Measurements from ENCODE around the gene CDCP2.
A peak's percentile ranks its signal among the peaks of the same experiment; 100 is the strongest.

CDCP2 gene

DNA sequence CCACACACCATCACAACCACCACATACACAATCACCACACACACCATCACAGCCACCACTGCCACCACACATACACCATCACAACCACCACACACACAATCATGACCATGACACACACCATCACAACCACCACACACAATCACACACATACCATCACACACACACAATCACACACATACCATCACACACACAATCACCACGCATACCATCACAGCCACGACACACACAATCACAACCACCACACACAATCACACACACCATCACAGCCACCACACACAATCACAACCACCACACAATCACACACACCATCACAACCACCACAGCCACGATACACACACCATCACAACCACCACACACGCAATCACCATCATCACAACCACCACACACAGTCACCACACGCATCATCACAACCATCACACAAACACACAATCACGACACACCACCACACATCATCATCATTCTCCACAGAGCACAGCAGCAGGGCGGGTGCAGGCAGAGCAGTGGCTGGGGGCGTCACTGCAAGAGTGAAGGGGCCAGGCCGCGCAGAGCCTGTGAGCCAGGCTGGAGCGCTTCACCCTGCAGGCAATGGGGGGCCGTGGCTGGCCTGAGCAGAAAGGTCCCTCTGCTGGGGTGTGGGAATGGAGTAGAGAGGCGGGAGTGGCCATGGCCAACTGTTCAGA, 32.6 kb downstream of the CDCP2 start:
- TF ChIP-seq ZFP3 (CRISPR knock-in tag; IDR thresholded peaks at IDR 0.05) = no peak
- no peak for TF ChIP-seq ZNF565 (CRISPR knock-in tag; conservative IDR thresholded peaks at IDR 0.05; ENCODE audit: low read depth)
- TF ChIP-seq, protein P1, sequence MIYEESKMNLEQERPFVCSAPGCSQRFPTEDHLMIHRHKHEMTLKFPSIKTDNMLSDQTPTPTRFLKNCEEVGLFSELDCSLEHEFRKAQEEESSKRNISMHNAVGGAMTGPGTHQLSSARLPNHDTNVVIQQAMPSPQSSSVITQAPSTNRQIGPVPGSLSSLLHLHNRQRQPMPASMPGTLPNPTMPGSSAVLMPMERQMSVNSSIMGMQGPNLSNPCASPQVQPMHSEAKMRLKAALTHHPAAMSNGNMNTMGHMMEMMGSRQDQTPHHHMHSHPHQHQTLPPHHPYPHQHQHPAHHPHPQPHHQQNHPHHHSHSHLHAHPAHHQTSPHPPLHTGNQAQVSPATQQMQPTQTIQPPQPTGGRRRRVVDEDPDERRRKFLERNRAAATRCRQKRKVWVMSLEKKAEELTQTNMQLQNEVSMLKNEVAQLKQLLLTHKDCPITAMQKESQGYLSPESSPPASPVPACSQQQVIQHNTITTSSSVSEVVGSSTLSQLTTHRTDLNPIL (CRISPR knock-in tag; IDR thresholded peaks at IDR 0.05; ENCODE audit: low read depth) = no peak
- TF ChIP-seq ARNTL (CRISPR knock-in tag; IDR thresholded peaks at IDR 0.05; ENCODE audit: borderline replicate concordance, low read depth) = no peak
- TF ChIP-seq, protein P2, sequence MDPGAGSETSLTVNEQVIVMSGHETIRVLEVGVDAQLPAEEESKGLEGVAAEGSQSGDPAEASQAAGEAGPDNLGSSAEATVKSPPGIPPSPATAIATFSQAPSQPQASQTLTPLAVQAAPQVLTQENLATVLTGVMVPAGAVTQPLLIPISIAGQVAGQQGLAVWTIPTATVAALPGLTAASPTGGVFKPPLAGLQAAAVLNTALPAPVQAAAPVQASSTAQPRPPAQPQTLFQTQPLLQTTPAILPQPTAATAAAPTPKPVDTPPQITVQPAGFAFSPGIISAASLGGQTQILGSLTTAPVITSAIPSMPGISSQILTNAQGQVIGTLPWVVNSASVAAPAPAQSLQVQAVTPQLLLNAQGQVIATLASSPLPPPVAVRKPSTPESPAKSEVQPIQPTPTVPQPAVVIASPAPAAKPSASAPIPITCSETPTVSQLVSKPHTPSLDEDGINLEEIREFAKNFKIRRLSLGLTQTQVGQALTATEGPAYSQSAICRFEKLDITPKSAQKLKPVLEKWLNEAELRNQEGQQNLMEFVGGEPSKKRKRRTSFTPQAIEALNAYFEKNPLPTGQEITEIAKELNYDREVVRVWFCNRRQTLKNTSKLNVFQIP (CRISPR knock-in tag; IDR thresholded peaks at IDR 0.05; ENCODE audit: borderline replicate concordance, low read depth) = no peak
- no peak for TF ChIP-seq GLIS3 (CRISPR knock-in tag; IDR thresholded peaks at IDR 0.05)
- TF ChIP-seq TCF4 (CRISPR knock-in tag; IDR thresholded peaks at IDR 0.05; ENCODE audit: borderline replicate concordance) = no peak
- no peak for TF ChIP-seq OSR1 (CRISPR knock-in tag; IDR thresholded peaks at IDR 0.05)
- TF ChIP-seq ISL1 (CRISPR knock-in tag; IDR thresholded peaks at IDR 0.05) = no peak
- TF ChIP-seq, protein P3, sequence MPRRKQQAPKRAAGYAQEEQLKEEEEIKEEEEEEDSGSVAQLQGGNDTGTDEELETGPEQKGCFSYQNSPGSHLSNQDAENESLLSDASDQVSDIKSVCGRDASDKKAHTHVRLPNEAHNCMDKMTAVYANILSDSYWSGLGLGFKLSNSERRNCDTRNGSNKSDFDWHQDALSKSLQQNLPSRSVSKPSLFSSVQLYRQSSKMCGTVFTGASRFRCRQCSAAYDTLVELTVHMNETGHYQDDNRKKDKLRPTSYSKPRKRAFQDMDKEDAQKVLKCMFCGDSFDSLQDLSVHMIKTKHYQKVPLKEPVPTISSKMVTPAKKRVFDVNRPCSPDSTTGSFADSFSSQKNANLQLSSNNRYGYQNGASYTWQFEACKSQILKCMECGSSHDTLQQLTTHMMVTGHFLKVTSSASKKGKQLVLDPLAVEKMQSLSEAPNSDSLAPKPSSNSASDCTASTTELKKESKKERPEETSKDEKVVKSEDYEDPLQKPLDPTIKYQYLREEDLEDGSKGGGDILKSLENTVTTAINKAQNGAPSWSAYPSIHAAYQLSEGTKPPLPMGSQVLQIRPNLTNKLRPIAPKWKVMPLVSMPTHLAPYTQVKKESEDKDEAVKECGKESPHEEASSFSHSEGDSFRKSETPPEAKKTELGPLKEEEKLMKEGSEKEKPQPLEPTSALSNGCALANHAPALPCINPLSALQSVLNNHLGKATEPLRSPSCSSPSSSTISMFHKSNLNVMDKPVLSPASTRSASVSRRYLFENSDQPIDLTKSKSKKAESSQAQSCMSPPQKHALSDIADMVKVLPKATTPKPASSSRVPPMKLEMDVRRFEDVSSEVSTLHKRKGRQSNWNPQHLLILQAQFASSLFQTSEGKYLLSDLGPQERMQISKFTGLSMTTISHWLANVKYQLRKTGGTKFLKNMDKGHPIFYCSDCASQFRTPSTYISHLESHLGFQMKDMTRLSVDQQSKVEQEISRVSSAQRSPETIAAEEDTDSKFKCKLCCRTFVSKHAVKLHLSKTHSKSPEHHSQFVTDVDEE (CRISPR knock-in tag; IDR thresholded peaks at IDR 0.05) = no peak
- TF ChIP-seq BACH2 (CRISPR knock-in tag; IDR thresholded peaks at IDR 0.05; ENCODE audit: borderline replicate concordance) = no peak
- TF ChIP-seq SNAI2 (CRISPR knock-in tag; IDR thresholded peaks at IDR 0.05) = no peak
- TF ChIP-seq PPARA (CRISPR knock-in tag; IDR thresholded peaks at IDR 0.05; ENCODE audit: borderline replicate concordance) = no peak
- no peak for TF ChIP-seq ZNF70 (CRISPR knock-in tag; IDR thresholded peaks at IDR 0.05)
- TF ChIP-seq ESRRG (CRISPR knock-in tag; IDR thresholded peaks at IDR 0.05) = no peak
- TF ChIP-seq, protein P4, sequence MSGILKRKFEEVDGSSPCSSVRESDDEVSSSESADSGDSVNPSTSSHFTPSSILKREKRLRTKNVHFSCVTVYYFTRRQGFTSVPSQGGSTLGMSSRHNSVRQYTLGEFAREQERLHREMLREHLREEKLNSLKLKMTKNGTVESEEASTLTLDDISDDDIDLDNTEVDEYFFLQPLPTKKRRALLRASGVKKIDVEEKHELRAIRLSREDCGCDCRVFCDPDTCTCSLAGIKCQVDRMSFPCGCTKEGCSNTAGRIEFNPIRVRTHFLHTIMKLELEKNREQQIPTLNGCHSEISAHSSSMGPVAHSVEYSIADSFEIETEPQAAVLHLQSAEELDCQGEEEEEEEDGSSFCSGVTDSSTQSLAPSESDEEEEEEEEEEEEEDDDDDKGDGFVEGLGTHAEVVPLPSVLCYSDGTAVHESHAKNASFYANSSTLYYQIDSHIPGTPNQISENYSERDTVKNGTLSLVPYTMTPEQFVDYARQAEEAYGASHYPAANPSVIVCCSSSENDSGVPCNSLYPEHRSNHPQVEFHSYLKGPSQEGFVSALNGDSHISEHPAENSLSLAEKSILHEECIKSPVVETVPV (CRISPR knock-in tag; IDR thresholded peaks at IDR 0.05) = no peak
- TF ChIP-seq TOX (CRISPR knock-in tag; IDR thresholded peaks at IDR 0.05; ENCODE audit: borderline replicate concordance) = no peak
- no peak for TF ChIP-seq ZFP30 (CRISPR knock-in tag; IDR thresholded peaks at IDR 0.05)
- no peak for TF ChIP-seq ZNF8 (CRISPR knock-in tag; IDR thresholded peaks at IDR 0.05)
- TF ChIP-seq ZC3H10 (CRISPR knock-in tag; IDR thresholded peaks at IDR 0.05) = no peak
- no peak for ATAC-seq

DNA sequence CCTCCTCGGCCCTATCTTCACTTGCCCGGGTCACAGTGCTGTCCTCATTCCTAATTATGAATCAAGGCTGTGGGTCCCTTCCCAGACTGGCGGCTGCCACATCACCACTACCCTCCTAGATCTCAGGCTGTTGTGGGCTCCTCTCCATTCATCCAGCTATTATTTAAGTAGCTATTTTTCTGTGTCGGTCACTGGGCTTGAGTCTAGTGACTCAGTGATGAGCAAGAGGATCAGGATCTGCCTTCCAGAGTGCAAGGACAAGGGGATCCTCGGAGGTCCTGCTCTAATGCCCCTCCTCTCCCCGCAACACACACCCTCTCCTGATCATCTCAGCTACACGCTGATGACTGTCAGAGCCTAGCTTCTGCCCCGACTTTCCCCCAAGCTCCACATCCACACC, 34.1 kb downstream of the CDCP2 start:
- peak; percentile 46; the same call in 2 of the 3 replicates for ATAC-seq

More for the DNA sequence above, 34.1 kb downstream of the CDCP2 start:
- TF ChIP-seq GLIS3 (CRISPR knock-in tag; IDR thresholded peaks at IDR 0.05) = no peak
- TF ChIP-seq ARNTL (CRISPR knock-in tag; IDR thresholded peaks at IDR 0.05; ENCODE audit: borderline replicate concordance, low read depth) = no peak
- no peak for TF ChIP-seq PPARA (CRISPR knock-in tag; IDR thresholded peaks at IDR 0.05; ENCODE audit: borderline replicate concordance)
- no peak for TF ChIP-seq RARB (CRISPR knock-in tag; IDR thresholded peaks at IDR 0.05)
- TF ChIP-seq ZC3H10 (CRISPR knock-in tag; IDR thresholded peaks at IDR 0.05) = no peak
- TF ChIP-seq, protein P2 (CRISPR knock-in tag; IDR thresholded peaks at IDR 0.05; ENCODE audit: borderline replicate concordance, low read depth) = no peak
- no peak for TF ChIP-seq TOX (CRISPR knock-in tag; IDR thresholded peaks at IDR 0.05; ENCODE audit: borderline replicate concordance)
- no peak for TF ChIP-seq ESRRG (CRISPR knock-in tag; IDR thresholded peaks at IDR 0.05)
- no peak for TF ChIP-seq ZNF8 (CRISPR knock-in tag; IDR thresholded peaks at IDR 0.05)
- no peak for TF ChIP-seq CSDC2 (CRISPR knock-in tag; IDR thresholded peaks at IDR 0.05)
- TF ChIP-seq, protein P3 (CRISPR knock-in tag; IDR thresholded peaks at IDR 0.05) = no peak
- TF ChIP-seq TCF4 (CRISPR knock-in tag; IDR thresholded peaks at IDR 0.05; ENCODE audit: borderline replicate concordance) = no peak
- TF ChIP-seq SNAI2 (CRISPR knock-in tag; IDR thresholded peaks at IDR 0.05) = no peak
- TF ChIP-seq ZNF565 (CRISPR knock-in tag; conservative IDR thresholded peaks at IDR 0.05; ENCODE audit: low read depth) = no peak
- TF ChIP-seq ZFP3 (CRISPR knock-in tag; IDR thresholded peaks at IDR 0.05) = no peak
- TF ChIP-seq ISL1 (CRISPR knock-in tag; IDR thresholded peaks at IDR 0.05) = no peak
- no peak for TF ChIP-seq ZFP30 (CRISPR knock-in tag; IDR thresholded peaks at IDR 0.05)
- TF ChIP-seq, protein P4 (CRISPR knock-in tag; IDR thresholded peaks at IDR 0.05) = no peak
- no peak for TF ChIP-seq ZNF70 (CRISPR knock-in tag; IDR thresholded peaks at IDR 0.05)
- TF ChIP-seq, protein P1 (CRISPR knock-in tag; IDR thresholded peaks at IDR 0.05; ENCODE audit: low read depth) = no peak

Measured in SK-N-SH treated with all-trans-retinoic acid at 6 μM for 48 hours (cell line).